ENCODE data around the gene GLIS2.

Gene GLIS2

GRCh38 chr16:4352843-4353242 lies 37.0 kb downstream of the GLIS2 start:
- no peaks in the 10 kb centered on the region for H3K9me3 Mint-ChIP-seq
- peaks cover 12% of the 10 kb centered on the region for H3K4me1 Mint-ChIP-seq
- peaks cover 3% of the 10 kb centered on the region for H3K36me3 Mint-ChIP-seq (ENCODE audit: low read depth)
- H3K27me3 Mint-ChIP-seq (ENCODE audit: low read depth), result no peaks in the 10 kb centered on the region
- no peak overlapping the region for H3K27ac Mint-ChIP-seq
- no peak overlapping the region for H3K4me3 Mint-ChIP-seq
- no peak for TF ChIP-seq CTCF (IDR thresholded peaks at IDR 0.05; ENCODE audit: unreplicated experiment in 3 of 3)

- Mint-ChIP-seq H3K36me3 (ENCODE audit: low read depth) (no peaks in the 10 kb centered on the region), H3K27ac (no peak overlapping the region), H3K4me3 (peak overlapping the region; percentile 29 to 64 (median 60)), H3K4me1 (peaks cover 12% of the 10 kb centered on the region), H3K27me3 (ENCODE audit: low read depth) (no peaks in the 10 kb centered on the region), H3K9me3 (no peaks in the 10 kb centered on the region)
- no peak for TF ChIP-seq CTCF (IDR thresholded peaks at IDR 0.05; ENCODE audit: unreplicated experiment in 3 of 3)
Measured at GRCh38 chr16:4353675-4354074, 37.8 kb downstream of the GLIS2 start.

DNA sequence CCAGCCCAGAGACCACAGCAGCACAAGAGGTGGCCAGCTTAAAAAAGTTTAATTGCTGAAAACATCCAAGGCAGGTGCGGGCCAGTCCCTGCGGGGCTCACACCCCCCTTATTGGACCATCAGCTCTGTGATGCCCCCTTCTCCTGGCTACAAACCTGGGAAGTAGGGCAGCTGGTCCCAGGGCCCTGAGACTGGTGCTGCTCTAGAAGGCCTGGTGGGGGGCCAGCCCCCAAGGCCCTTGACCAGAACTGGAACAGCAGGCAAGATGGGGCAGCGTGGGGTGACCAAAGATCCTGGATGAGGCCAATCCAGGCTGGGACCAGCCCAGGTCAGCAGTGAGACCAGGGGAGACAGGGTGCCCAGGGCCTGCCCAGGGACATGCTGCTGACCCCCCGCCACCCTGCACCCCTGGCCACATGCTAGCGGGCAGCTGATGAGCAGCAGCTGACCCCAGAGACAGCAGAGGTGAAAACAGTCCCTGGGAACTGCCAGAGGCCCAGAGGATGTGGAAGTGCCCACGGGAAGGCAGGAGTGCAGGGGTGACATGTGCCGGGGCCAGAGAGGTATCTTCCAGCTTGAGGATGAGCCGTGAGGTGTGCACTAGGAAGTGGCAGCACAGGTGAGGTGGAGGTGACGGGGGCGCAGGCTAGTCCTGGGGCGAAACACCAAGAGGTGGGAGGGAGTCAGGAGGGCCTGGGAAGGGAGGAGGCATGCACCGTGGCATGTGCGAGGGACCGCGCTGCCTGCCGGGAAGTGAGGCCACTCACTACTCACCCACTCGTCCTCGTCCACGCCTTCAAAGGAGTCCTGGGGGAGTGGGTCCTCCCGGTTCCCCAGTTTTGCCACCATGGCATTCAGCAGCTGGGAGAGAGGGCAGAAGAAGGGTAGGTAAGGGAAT lies 38.9 kb downstream of the GLIS2 start:
- no peaks in the 10 kb centered on the region for H3K9me3 Mint-ChIP-seq
- H3K4me3 Mint-ChIP-seq, result no peak overlapping the region
- TF ChIP-seq CTCF (IDR thresholded peaks at IDR 0.05; ENCODE audit: unreplicated experiment in 3 of 3), result no peak
- peaks cover 3% of the 10 kb centered on the region for H3K36me3 Mint-ChIP-seq (ENCODE audit: low read depth)
- H3K4me1 Mint-ChIP-seq, result peaks cover 12% of the 10 kb centered on the region
- H3K27ac Mint-ChIP-seq, result no peak overlapping the region
- no peaks in the 10 kb centered on the region for H3K27me3 Mint-ChIP-seq (ENCODE audit: low read depth)

GRCh38 chr16:4356820-4357219 lies 41.0 kb downstream of the GLIS2 start:
- Mint-ChIP-seq H3K4me3 (no peak overlapping the region), H3K36me3 (ENCODE audit: low read depth) (peaks cover 3% of the 10 kb centered on the region), H3K27ac (no peak overlapping the region), H3K9me3 (no peaks in the 10 kb centered on the region), H3K27me3 (ENCODE audit: low read depth) (no peaks in the 10 kb centered on the region), H3K4me1 (peaks cover under 1% of the 10 kb centered on the region)
- TF ChIP-seq CTCF (IDR thresholded peaks at IDR 0.05; ENCODE audit: unreplicated experiment in 3 of 3), result no peak

DNA sequence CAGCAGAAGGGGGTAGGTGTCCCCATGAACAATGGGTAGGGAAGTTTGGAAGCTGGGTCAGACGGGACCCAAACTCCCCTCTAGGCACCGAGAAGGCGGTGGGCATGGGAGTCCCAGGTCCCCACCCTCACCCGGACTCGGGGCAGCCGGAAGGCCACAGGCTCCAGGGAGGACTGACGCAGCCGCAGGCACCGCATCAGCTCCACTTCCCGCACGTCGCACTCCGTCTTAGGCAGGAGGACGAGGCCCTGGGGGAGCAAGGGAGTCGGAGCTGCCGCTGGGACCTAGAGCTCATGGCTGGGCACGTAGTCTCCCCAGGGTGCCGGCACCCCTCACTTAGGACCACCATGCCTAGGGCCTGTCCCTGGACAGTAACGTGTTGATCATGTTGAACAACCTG lies 42.4 kb downstream of the GLIS2 start:
- peaks cover 3% of the 10 kb centered on the region for H3K36me3 Mint-ChIP-seq (ENCODE audit: low read depth)
- no peak overlapping the region for H3K4me3 Mint-ChIP-seq
- H3K27me3 Mint-ChIP-seq (ENCODE audit: low read depth), result no peaks in the 10 kb centered on the region
- no peaks in the 10 kb centered on the region for H3K4me1 Mint-ChIP-seq
- no peak overlapping the region for H3K27ac Mint-ChIP-seq
- H3K9me3 Mint-ChIP-seq, result no peaks in the 10 kb centered on the region
- no peak for TF ChIP-seq CTCF (IDR thresholded peaks at IDR 0.05; ENCODE audit: unreplicated experiment in 3 of 3)
